Transverse colon (tissue), 4 donors: ENCODE results near the gene MYH7B. TPM values are rescaled to one million over a fixed set of nuclear protein-coding genes. Genes with fewer than 3 reads are reported as not detected.
A peak's percentile ranks its signal among the peaks of the same experiment; 100 is the strongest.

Experiments
- DNase-seq: peaks from one replicate; pipeline ENCODE4 v3.0.0-alpha.2; 2019
- H3K27ac ChIP-seq, 4 donors: fragments of 200-600 bp; sonication (generic); 2 replicates each; pipeline ENCODE4 v1.5.1; 2016 to 2018; ENCODE audit warnings: inconsistent platforms in 4 of 4
- H3K27me3 ChIP-seq: fragments of 200-600 bp; sonication (generic); 2 replicates; pipeline ENCODE4 v1.5.1; 2017; ENCODE audit warnings: inconsistent platforms
- H3K36me3 ChIP-seq, 4 donors: fragments of 200-600 bp; sonication (generic); 2 replicates each; pipeline ENCODE4 v1.5.1; 2017 to 2019; ENCODE audit warnings: inconsistent platforms in 4 of 4
- H3K4me1 ChIP-seq, 4 donors: fragments of 200-600 bp; sonication (generic); 2 replicates each; pipeline ENCODE4 v1.5.1; 2017 to 2020; ENCODE audit warnings: inconsistent platforms in 4 of 4
- H3K4me3 ChIP-seq, 4 donors: fragments of 200-600 bp; sonication (generic); 1 replicate in 1 of 4; 2 replicates in 3 of 4; pipeline versions ENCODE4 v1.5.1 to v1.6.1; 2017 to 2019; ENCODE audit warnings: inconsistent platforms in 4 of 4
- H3K9me3 ChIP-seq, 2 donors: fragments of 200-600 bp; sonication (generic); 2 replicates each; pipeline ENCODE4 v1.5.1; 2017 to 2019; ENCODE audit warnings: inconsistent platforms in 2 of 2
- EP300 ChIP-seq: sonication (generic); formaldehyde crosslinking; IDR thresholded peaks from one replicate; pipeline ENCODE4 v1.6.1; 2017; ENCODE audit warnings: antibody characterized with exemption, low read depth
- POLR2A ChIP-seq: fragments of 450-650 bp; IDR thresholded peaks from one replicate; pipeline ENCODE4 v1.6.1; 2016; ENCODE audit warnings: antibody characterized with exemption, mild to moderate bottlenecking, moderate library complexity
- POLR2AphosphoS5 ChIP-seq, 3 donors: sonication (generic); formaldehyde crosslinking; IDR thresholded peaks; one replicate each; pipeline ENCODE4 v1.6.1; 2016; ENCODE audit warnings: antibody characterized with exemption in 3 of 3
- WGBS, 2 donors: methylation state at CpG; one replicate each; pipeline ENCODE4 v1.1.5; 2018; ENCODE audit warnings: low coverage in 1 of 2; 5-methylcytosine and 5-hydroxymethylcytosine counted together
- in situ Hi-C, 4 donors: fragments of 200-750 bp; cut with MboI; loops; one replicate each; pipeline versions ENCODE4 v1.15.0 to v1.15.1; 2017; ENCODE audit warnings: low sequenced_read_pairs in 3 of 4, low pct_ligation_motif_present in 1 of 4, low pct_unique_long_range_greater_than_20kb in 1 of 4
- intact Hi-C: fragments of 100-400 bp; cut with DNase I; formaldehyde crosslinking; loops from one replicate; pipeline ENCODE4 v1.15.1; 2023; ENCODE audit warnings: low total_unique reads
- total RNA-seq, 4 donors: library from RNA; depleted of rRNA; stranded (reverse); fragments of >200 nt; gene quantifications; one replicate each; pipeline ENCODE4 v1.1.0, GENCODE V29; 2016
- TF ChIP-seq, protein P1 (sequence below), 5 experiments: fragments of 200-600 bp in 3 of 5; fragments of 450-650 bp in 2 of 5; sonication (generic) in 3 of 5; IDR thresholded peaks; 1 replicate in 2 of 5; 2 replicates in 3 of 5; pipeline ENCODE4 v1.5.1; 2016 to 2017; ENCODE audit warnings: antibody characterized with exemption in 5 of 5, inconsistent platforms in 3 of 5, mild to moderate bottlenecking in 2 of 5, moderate library complexity in 1 of 5

Gene MYH7B
- total RNA-seq, 4 donors from 2014 or later = 0.20 to 0.75 (median 0.52) TPM

DNA sequence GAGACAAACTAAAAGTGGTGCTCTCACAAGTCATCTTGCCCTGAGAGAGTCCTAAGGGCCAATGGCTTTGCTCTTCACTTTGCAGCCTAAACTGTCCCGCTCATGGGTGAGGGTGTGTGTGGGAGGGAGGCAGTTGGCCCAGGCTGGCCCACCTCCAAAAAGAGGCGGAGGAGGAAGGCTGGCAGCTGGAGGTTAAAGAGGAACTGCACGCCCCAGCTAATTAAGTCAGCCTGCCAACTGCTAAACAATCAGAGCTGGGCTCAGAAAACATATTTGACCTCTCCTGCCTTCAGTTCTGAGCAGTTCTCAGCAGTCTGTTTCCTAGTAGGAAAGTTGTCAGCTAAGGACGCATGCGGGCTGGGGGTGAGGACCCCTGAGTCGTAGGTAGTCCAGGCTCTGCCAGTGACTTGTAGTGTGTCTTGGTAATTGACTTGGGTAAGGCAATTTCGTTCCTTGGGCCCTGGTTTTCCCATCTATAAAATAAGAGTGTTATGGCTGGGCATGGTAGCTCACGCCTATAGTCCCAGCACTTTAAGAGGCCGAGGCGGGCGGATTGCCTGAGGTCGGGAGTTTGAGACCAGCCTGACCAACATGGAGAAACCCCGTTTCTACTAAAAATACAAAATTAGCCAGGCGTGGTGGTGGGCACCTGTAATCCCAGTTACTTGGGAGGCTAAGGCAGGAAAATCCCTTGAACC, 17.1 kb upstream of the MYH7B start:
- peaks cover 0 to 19% (median 3%) of the 10 kb centered on the region in 4 donors for H3K36me3 ChIP-seq
- peak overlapping the region; percentile 77 to 86 (median 80) for H3K27ac ChIP-seq
- H3K9me3 ChIP-seq = no peaks in the 10 kb centered on the region
- H3K27me3 ChIP-seq = no peaks in the 10 kb centered on the region
- peak; percentile 87 for DNase-seq
- 54 to 65% methylated on average over 7 to 14 of the region's 14 CpGs for WGBS, 2 donors
- H3K4me3 ChIP-seq = no peak overlapping the region
- peaks cover 0 to 29% (median 13%) of the 10 kb centered on the region in 4 donors for H3K4me1 ChIP-seq
- TF ChIP-seq POLR2A (peak; percentile 41), EP300 (no peak), POLR2AphosphoS5 (IDR thresholded peaks at IDR 0.05) (peak; percentile 13 to 59 (median 46))
- TF ChIP-seq, protein P1, sequence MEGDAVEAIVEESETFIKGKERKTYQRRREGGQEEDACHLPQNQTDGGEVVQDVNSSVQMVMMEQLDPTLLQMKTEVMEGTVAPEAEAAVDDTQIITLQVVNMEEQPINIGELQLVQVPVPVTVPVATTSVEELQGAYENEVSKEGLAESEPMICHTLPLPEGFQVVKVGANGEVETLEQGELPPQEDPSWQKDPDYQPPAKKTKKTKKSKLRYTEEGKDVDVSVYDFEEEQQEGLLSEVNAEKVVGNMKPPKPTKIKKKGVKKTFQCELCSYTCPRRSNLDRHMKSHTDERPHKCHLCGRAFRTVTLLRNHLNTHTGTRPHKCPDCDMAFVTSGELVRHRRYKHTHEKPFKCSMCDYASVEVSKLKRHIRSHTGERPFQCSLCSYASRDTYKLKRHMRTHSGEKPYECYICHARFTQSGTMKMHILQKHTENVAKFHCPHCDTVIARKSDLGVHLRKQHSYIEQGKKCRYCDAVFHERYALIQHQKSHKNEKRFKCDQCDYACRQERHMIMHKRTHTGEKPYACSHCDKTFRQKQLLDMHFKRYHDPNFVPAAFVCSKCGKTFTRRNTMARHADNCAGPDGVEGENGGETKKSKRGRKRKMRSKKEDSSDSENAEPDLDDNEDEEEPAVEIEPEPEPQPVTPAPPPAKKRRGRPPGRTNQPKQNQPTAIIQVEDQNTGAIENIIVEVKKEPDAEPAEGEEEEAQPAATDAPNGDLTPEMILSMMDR (IDR thresholded peaks at IDR 0.05) = no peak
- in situ Hi-C loops (no loop called here), intact Hi-C loops (no loop called here)

DNA sequence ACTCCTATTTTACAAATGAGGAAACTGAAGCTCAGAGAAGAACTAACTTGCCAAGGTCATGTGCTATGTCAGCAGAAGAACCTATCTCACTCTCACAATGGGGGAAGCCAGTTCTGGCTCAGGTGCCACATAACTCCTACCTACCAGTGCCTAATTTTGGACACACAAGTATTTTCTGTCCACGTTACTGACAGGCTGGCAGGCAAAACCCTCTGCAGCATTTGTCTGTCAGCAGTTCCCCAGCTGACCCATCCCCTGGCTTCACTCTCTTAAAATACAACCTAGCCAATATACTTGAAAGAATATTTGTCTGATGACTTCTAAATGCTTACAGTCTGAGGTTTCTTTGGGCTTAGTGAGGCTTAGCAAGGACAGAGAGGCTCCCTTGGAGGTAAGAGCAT, 15.6 kb upstream of the MYH7B start:
- TF ChIP-seq POLR2A (no peak), EP300 (no peak), POLR2AphosphoS5 (IDR thresholded peaks at IDR 0.05) (no peak)
- TF ChIP-seq, protein P1 (IDR thresholded peaks at IDR 0.05) = no peak
- WGBS, 2 donors = 83 to 100% methylated on average over 1 of the region's 1 CpG
- in situ Hi-C loops = no loop called here

DNA sequence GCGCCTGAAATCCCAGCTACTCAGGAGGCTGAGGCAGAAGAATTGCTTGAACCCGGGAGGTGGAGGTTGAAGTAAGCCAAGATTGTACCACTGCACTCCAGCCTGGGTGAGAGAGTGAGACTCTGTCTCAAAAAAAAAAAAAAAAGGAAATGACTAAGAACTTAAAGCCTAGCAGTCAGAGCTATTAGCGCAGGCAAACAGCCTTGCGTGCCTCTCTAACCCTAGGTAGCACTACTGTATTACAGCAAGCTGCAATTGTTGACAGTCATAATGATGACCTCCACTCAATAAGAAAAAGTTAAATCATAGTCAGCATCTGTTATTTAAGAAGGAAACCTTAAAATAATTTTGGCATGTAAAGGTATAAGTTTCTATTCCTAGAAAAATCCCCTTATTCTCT, 14.4 kb upstream of the MYH7B start:
- Histone ChIP-seq H3K27me3 (no peaks in the 10 kb centered on the region), H3K27ac (no peak overlapping the region), H3K36me3 (peaks cover 0 to 19% (median 4%) of the 10 kb centered on the region in 4 donors), H3K4me1 (peaks cover 0 to 46% (median 20%) of the 10 kb centered on the region in 4 donors), H3K9me3 (no peaks in the 10 kb centered on the region), H3K4me3 (no peak overlapping the region)
- no peak for DNase-seq
- intact Hi-C loops = no loop called here
- in situ Hi-C loops = no loop called here
- TF ChIP-seq POLR2AphosphoS5 (IDR thresholded peaks at IDR 0.05) = no peak
- no peak for TF ChIP-seq POLR2A
- no peak for TF ChIP-seq EP300
- TF ChIP-seq, protein P1 (IDR thresholded peaks at IDR 0.05) = no peak
- WGBS, 2 donors = 91 to 95% methylated on average over 3 to 4 of the region's 4 CpGs

More for the DNA sequence above, 15.6 kb upstream of the MYH7B start:
- Histone ChIP-seq H3K27me3 (no peaks in the 10 kb centered on the region), H3K27ac (peak overlapping the region; percentile 77 to 86 (median 80)), H3K9me3 (no peaks in the 10 kb centered on the region), H3K4me3 (no peak overlapping the region), H3K36me3 (peaks cover 0 to 19% (median 4%) of the 10 kb centered on the region in 4 donors), H3K4me1 (peaks cover 0 to 35% (median 15%) of the 10 kb centered on the region in 4 donors)
- no peak for DNase-seq
- intact Hi-C loops = no loop called here

DNA sequence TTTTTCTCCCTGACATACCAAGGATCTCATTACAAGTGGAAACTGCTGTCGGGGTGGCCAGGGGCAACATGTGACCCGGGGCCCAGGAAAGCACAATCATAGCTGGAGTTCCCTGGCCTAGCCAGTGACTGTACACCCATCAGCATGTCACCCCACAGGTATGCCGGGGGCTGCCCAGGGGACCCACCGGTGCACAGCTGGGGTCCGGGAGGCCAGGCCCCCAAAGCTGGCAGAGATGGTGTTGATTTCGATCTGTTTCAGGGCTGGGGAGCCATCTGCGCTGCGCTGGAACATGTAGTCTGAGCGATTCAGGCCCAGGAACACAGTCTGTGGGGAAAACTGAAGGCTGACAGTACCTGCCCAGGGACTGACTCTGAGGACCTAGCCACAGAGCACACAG, 13.4 kb upstream of the MYH7B start:
- DNase-seq = no peak
- intact Hi-C loops (no loop called here), in situ Hi-C loops (no loop called here)
- Histone ChIP-seq H3K27me3 (no peaks in the 10 kb centered on the region), H3K36me3 (peaks cover 0 to 19% (median 4%) of the 10 kb centered on the region in 4 donors), H3K9me3 (no peaks in the 10 kb centered on the region), H3K4me1 (peaks cover 0 to 52% (median 26%) of the 10 kb centered on the region in 4 donors), H3K4me3 (no peak overlapping the region), H3K27ac (no peak overlapping the region)
- TF ChIP-seq EP300 (no peak), POLR2AphosphoS5 (IDR thresholded peaks at IDR 0.05) (no peak), POLR2A (no peak)
- TF ChIP-seq, protein P1 (IDR thresholded peaks at IDR 0.05) = no peak
- 94% methylated on average over 9 of the region's 9 CpGs; no CpG with 5 or more reads in 1 of the 2 donors for WGBS, 2 donors
